NB4 (cell line): Measurements from ENCODE around the gene TRAM2.
A peak's percentile ranks its signal among the peaks of the same experiment; 100 is the strongest.

ENCODE experiments used
- DNase-seq: peaks from one replicate; pipeline ENCODE4 v3.0.0; 2010; ENCODE audit warnings: low read depth
- H3K4me3 ChIP-seq: one replicate; pipeline ENCODE4 v1.5.1; 2011; ENCODE audit warnings: mild to moderate bottlenecking, low read depth, low read length, moderate library complexity
- MYC ChIP-seq: IDR thresholded peaks from 2 replicates; pipeline ENCODE4 v1.6.1; 2011; ENCODE audit warnings: low read depth, low read length
- POLR2A ChIP-seq: IDR thresholded peaks from 2 replicates; pipeline ENCODE4 v1.6.1; 2011; ENCODE audit warnings: mild to moderate bottlenecking; ENCODE audit not compliant: insufficient read length; ENCODE audit errors: extremely low read depth
- TF ChIP-seq, protein P1 (sequence below): IDR thresholded peaks from one replicate; pipeline ENCODE4 v1.5.1; 2012; ENCODE audit warnings: low read depth, low read length
- TF ChIP-seq, protein P2 (sequence below): IDR thresholded peaks from 2 replicates; pipeline ENCODE4 v1.6.1; 2011; ENCODE audit warnings: low read depth, low read length

Gene TRAM2

DNA sequence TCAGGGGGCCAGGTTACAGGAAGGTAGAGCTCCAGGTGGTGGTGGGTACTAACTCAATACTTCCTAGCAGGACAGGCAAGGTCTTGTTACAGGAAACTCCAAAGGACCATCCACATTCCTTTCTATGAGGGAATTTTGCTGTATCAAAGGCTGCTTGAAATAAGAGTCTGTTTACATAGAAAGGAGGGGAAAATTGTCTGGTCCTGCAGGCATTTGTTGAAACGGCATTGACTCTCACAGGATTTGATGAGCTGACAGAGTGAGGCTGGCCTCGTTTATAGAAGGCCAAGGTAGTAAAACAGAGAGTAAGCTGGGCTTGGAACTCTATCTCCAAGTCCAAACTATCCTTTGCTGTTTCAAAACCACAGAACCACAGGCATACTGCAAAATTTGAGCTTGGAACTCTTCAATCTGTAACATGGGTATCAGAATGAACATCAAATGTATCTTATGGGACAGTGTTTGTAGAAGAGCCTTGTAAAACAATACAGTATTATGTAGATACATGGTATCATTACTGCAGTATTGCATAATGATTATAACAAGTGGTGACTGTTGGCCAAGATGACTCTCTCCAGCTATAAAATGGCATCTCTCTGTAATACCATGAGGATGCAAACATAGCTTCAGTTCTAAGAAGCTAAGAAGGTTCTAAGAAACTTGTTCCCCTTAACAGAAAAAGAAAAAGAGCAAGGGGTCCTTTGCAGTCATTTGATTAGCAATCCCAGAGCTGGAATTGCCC, 61.5 kb downstream of the TRAM2 start:
- DNase-seq = no peak
- H3K4me3 ChIP-seq = no peak overlapping the region
- TF ChIP-seq MYC (no peak), POLR2A (no peak)
- TF ChIP-seq, protein P1, sequence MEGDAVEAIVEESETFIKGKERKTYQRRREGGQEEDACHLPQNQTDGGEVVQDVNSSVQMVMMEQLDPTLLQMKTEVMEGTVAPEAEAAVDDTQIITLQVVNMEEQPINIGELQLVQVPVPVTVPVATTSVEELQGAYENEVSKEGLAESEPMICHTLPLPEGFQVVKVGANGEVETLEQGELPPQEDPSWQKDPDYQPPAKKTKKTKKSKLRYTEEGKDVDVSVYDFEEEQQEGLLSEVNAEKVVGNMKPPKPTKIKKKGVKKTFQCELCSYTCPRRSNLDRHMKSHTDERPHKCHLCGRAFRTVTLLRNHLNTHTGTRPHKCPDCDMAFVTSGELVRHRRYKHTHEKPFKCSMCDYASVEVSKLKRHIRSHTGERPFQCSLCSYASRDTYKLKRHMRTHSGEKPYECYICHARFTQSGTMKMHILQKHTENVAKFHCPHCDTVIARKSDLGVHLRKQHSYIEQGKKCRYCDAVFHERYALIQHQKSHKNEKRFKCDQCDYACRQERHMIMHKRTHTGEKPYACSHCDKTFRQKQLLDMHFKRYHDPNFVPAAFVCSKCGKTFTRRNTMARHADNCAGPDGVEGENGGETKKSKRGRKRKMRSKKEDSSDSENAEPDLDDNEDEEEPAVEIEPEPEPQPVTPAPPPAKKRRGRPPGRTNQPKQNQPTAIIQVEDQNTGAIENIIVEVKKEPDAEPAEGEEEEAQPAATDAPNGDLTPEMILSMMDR = no peak
- TF ChIP-seq, protein P2, sequence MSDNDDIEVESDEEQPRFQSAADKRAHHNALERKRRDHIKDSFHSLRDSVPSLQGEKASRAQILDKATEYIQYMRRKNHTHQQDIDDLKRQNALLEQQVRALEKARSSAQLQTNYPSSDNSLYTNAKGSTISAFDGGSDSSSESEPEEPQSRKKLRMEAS = no peak

DNA sequence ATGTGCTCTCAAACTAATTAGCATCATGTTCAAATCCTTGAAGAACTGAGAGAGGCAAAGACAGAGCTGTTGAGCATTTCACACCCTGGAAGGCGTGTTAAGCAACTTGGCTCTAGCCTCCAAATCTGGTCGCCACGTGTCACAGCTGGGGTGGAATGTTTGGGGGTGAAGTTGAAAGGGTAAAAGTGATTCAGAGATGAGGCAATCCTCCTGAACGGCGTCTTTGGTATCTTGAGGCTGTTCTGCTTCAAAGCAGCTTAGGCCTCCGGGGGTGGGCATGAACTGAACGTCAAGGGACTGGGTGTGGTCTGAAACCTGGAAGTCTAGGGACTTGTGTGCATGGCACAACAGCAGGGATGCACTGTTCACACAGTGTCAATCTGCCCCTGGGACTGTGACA, 62.3 kb downstream of the TRAM2 start:
- no peak overlapping the region for H3K4me3 ChIP-seq
- TF ChIP-seq MYC = no peak
- TF ChIP-seq, protein P1 = no peak
- TF ChIP-seq, protein P2 = peak; percentile 31
- DNase-seq = peak; percentile 81

DNA sequence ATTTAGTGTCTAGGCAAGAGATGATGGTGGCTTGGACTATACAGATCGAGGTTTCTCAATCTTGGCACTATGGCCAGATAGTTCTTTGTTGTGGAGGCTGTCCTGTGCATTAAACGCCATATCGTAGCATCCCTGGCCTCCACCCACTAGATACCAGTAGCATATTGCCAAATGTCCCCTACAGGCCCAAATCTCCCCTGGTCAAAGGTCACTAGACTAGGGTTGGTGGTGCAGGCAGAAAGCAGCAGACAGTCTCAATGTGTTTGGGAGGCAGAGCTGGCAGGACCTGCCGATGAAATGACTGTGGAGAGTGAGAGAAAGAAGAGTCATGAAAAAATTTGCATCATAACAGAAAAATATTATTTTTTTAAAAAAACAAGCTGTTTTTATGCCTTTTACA, 63.0 kb downstream of the TRAM2 start:
- no peak for TF ChIP-seq POLR2A
- no peak for TF ChIP-seq MYC
- TF ChIP-seq, protein P2 = no peak
- TF ChIP-seq, protein P1 = no peak
- H3K4me3 ChIP-seq = no peak overlapping the region
- DNase-seq = no peak

DNA sequence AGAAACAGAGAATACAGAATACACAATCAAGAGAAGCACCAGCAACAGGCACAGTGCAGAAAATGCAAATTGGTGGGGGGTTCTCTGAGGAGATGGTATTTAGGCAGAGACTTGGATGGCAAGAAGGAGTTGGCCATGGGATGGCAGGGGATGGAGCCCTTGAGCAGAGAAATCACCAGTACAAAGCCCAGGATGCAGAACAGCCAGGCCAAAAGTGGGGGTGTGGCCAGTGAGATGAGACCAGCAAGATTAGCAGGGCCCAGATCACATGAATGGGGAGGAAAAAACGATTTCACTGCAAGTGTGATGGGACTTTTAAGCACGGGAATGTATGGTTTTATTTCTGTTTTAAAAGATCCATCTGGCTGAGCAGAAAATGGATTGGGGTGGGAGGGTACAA, 63.4 kb downstream of the TRAM2 start:
- TF ChIP-seq MYC = no peak
- TF ChIP-seq POLR2A = no peak
- TF ChIP-seq, protein P2 = no peak
- TF ChIP-seq, protein P1 = no peak
- no peak overlapping the region for H3K4me3 ChIP-seq
- no peak for DNase-seq

DNA sequence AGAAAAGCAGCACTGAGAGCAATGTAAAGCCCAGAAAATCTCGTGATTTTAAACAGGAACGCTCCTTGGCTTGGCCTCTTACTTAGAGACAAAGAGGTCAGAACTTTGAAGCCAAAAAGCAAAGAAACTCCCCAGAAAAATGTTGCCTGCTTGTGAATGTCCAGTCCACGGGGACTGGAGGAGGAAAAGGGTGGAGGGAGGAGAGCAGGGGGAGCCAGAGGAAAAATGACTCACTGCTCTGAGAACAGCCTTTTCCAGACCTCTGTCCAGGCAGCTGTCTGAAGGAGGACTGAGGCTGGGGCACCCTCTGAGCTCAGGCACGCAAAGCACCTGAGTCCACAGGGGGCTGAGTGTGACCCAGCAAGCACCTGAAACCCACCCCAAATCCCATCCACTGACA, 64.7 kb downstream of the TRAM2 start:
- no peak for DNase-seq
- TF ChIP-seq POLR2A = no peak
- TF ChIP-seq, protein P1 = no peak
- no peak for TF ChIP-seq MYC
- TF ChIP-seq, protein P2 = no peak
- no peak overlapping the region for H3K4me3 ChIP-seq
